HepG2 (cell line): ENCODE data around the gene SEMA4B. TPM values are rescaled to one million over a fixed set of nuclear protein-coding genes. Genes with fewer than 3 reads are reported as not detected.

Experiments used
- ATAC-seq: fragments of 200-7000 bp; cut with Tn5 transposase; 3 replicates; pipeline ENCODE4 v1.9.1; 2020; ENCODE audit warnings: mild to moderate bottlenecking, moderate library complexity
- BruUV-seq: library from RNA; stranded (reverse); fragments of 400-500 nt; replicated peaks from 2 replicates; lab custom pipeline; 2021; lab: Mats Ljungman, UMichigan
- CTCF ChIA-PET: fragments of 300-600 bp; formaldehyde crosslinking; extraction: SDS; loops from one replicate; lab custom pipeline; 2021; ENCODE audit warnings: low total read pairs, inconsistent platforms, low intra/inter-chr PET ratio; lab: Yijun Ruan, JAX
- POLR2A ChIA-PET: fragments of 350-600 bp; sonication (Branson Sonifier 250); formaldehyde crosslinking; loops from one replicate; lab custom pipeline; 2020; ENCODE audit warnings: antibody characterized with exemption, inconsistent platforms; lab: Yijun Ruan, JAX
- DNase-seq: peaks from one replicate; pipeline ENCODE4 v3.0.0-alpha.2; 2015; ENCODE audit warnings: low spot score
- FAIRE-seq: peaks from 3 replicates; lab custom pipeline; 2011; peaks lifted over from hg19 to GRCh38; lab: Jason Lieb, UNC
- H2AFZ ChIP-seq: one replicate; pipeline ENCODE4 v1.6.1; 2011; ENCODE audit warnings: low read length, inconsistent platforms
- H3K27ac ChIP-seq: fragments of 300-600 bp; 3 replicates; pipeline ENCODE4 v1.8.0; 2011; ENCODE audit warnings: mixed run types, mild to moderate bottlenecking, mixed read lengths, low read length, inconsistent platforms; ENCODE audit not compliant: insufficient read depth; ENCODE audit errors: extremely low read length
- H3K27me3 ChIP-seq, 2 experiments: fragments of 200-600 bp in 1 of 2; 2 replicates in 1 of 2; 3 replicates in 1 of 2; pipeline versions ENCODE4 v1.6.0 to v1.8.0; 2011; ENCODE audit warnings: low read length in 2 of 2, mild to moderate bottlenecking in 2 of 2, moderate library complexity in 2 of 2, inconsistent platforms in 1 of 2; ENCODE audit not compliant: insufficient read depth in 2 of 2, control insufficient read depth in 1 of 2
- H3K36me3 ChIP-seq, 2 experiments: fragments of 200-600 bp in 1 of 2; replicated peaks in 1 of 2; 2 replicates in 1 of 2; 3 replicates in 1 of 2; pipeline versions ENCODE4 v1.5.1 to v1.8.0; 2011; ENCODE audit warnings: low read length in 2 of 2, inconsistent platforms in 1 of 2; ENCODE audit not compliant: insufficient read depth in 2 of 2, control insufficient read depth in 1 of 2
- H3K4me1 ChIP-seq: 2 replicates; pipeline ENCODE4 v1.5.1; 2012; ENCODE audit warnings: low read length, inconsistent platforms; ENCODE audit not compliant: insufficient read depth
- H3K4me2 ChIP-seq: 2 replicates; pipeline ENCODE4 v1.6.0; 2011; ENCODE audit warnings: low read depth, low read length, inconsistent platforms
- H3K4me3 ChIP-seq, 3 experiments: fragments of 200-600 bp in 1 of 3; sonication (generic), shearing (Covaris generic) in 1 of 3; replicated peaks in 1 of 3; 2 replicates each; pipeline ENCODE4 v1.5.1; 2011 to 2016; ENCODE audit warnings: low read length in 3 of 3, inconsistent platforms in 2 of 3, low read depth in 2 of 3, mild to moderate bottlenecking in 2 of 3, control low read depth in 1 of 3, mixed read lengths in 1 of 3; ENCODE audit not compliant: insufficient read depth in 1 of 3
- H3K79me2 ChIP-seq: one replicate; pipeline ENCODE4 v1.6.1; 2011; ENCODE audit warnings: low read length, inconsistent platforms; ENCODE audit not compliant: insufficient read depth
- H3K9ac ChIP-seq: 2 replicates; pipeline ENCODE4 v1.6.0; 2011; ENCODE audit warnings: mild to moderate bottlenecking, low read depth, low read length, inconsistent platforms; ENCODE audit not compliant: insufficient read depth
- H3K9me3 ChIP-seq: 2 replicates; pipeline ENCODE4 v1.5.1; 2012; ENCODE audit warnings: mild to moderate bottlenecking, low read length
- H4K20me1 ChIP-seq: 2 replicates; pipeline ENCODE4 v1.6.0; 2011; ENCODE audit warnings: inconsistent platforms, mild to moderate bottlenecking, low read length, moderate library complexity; ENCODE audit not compliant: insufficient read depth
- CREM ChIP-seq, 2 experiments: sonication (generic) in 1 of 2; formaldehyde crosslinking in 1 of 2; IDR thresholded peaks; 2 replicates each; pipeline versions ENCODE4 v1.4.0 to v1.6.1; 2016 to 2020; ENCODE audit warnings: antibody characterized with exemption in 1 of 2, mild to moderate bottlenecking in 1 of 2, missing genetic modification reagents in 1 of 2
- HNRNPLL ChIP-seq: fragments of 200-400 bp; formaldehyde crosslinking; IDR thresholded peaks from 2 replicates; pipeline ENCODE4 v1.6.1; 2017; ENCODE audit warnings: mild to moderate bottlenecking, low read depth, low read length; ENCODE audit not compliant: poor library complexity, severe bottlenecking
- RFXAP ChIP-seq: sonication (generic); formaldehyde crosslinking; IDR thresholded peaks from 2 replicates; pipeline ENCODE4 v1.4.0; 2020; ENCODE audit warnings: missing genetic modification reagents, borderline replicate concordance
- U2AF1 ChIP-seq: fragments of 200-400 bp; formaldehyde crosslinking; optimal IDR thresholded peaks from 2 replicates; pipeline ENCODE3; 2017; ENCODE audit warnings: mild to moderate bottlenecking, low read depth, low read length
- ZNF136 ChIP-seq: sonication (generic); formaldehyde crosslinking; IDR thresholded peaks from 2 replicates; pipeline ENCODE4 v1.8.1; 2022; ENCODE audit warnings: low read depth, mild to moderate bottlenecking, moderate library complexity, missing genetic modification reagents
- ZNF780A ChIP-seq: sonication (generic); formaldehyde crosslinking; IDR thresholded peaks from 2 replicates; pipeline ENCODE4 v1.8.0; 2022; ENCODE audit warnings: mild to moderate bottlenecking, missing genetic modification reagents, moderate library complexity
- WGBS: methylation state at CpG from one replicate; pipeline ENCODE4 v1.1.6; 2017; ENCODE audit warnings: low lambda C conversion rate; 5-methylcytosine and 5-hydroxymethylcytosine counted together
- in situ Hi-C: cut with HindIII; loops from 2 replicates; pipeline ENCODE4 v1.10.0; 2017; ENCODE audit warnings: low pct_unique_long_range_greater_than_20kb; ENCODE audit not compliant: extremely low pct_ligation_motif_present
- intact Hi-C: fragments of 100-400 bp; cut with micrococcal nuclease; formaldehyde crosslinking; loops from one replicate; pipeline ENCODE4 v1.10.0; 2022; ENCODE audit not compliant: unreplicated experiment
- polyA plus RNA-seq, 8 experiments: library from polyadenylated mRNA; depleted of rRNA in 3 of 8; stranded (reverse) in 7 of 8; unstranded in 1 of 8; fragments of >200 nt; fragmentation: Illumina TruSeq in 4 of 8; extraction: Trizol in 4 of 8; gene quantifications; 2 replicates each; pipeline versions ENCODE4 v1.2.1 to v1.2.3, GENCODE V29; 2011 to 2016; ENCODE audit warnings: low read depth in 4 of 8, missing spikeins in 1 of 8, mixed read lengths in 1 of 8; ENCODE audit not compliant: insufficient read depth in 1 of 8
- total RNA-seq, 5 experiments: library from RNA; depleted of rRNA; stranded (reverse); fragments of >200 nt; fragmentation: Illumina TruSeq; extraction: Trizol; gene quantifications; 2 replicates each; pipeline ENCODE4 v1.2.3, GENCODE V29; 2016; ENCODE audit warnings: low read depth in 1 of 5
- TF ChIP-seq, protein P1 (sequence below): sonication (generic); formaldehyde crosslinking; IDR thresholded peaks from 2 replicates; pipeline ENCODE4 v1.4.0; 2020; ENCODE audit warnings: missing genetic modification reagents
- TF ChIP-seq, protein P2 (sequence below): sonication (generic); formaldehyde crosslinking; IDR thresholded peaks from 2 replicates; pipeline ENCODE4 v1.4.0; 2020; ENCODE audit warnings: missing genetic modification reagents

Gene SEMA4B
- total and polyA plus RNA-seq, 2 of the 13 experiments (the other 11 are each of a cell fraction or from before 2014, with no cell fraction given) = 2.1 to 17.0 TPM

DNA sequence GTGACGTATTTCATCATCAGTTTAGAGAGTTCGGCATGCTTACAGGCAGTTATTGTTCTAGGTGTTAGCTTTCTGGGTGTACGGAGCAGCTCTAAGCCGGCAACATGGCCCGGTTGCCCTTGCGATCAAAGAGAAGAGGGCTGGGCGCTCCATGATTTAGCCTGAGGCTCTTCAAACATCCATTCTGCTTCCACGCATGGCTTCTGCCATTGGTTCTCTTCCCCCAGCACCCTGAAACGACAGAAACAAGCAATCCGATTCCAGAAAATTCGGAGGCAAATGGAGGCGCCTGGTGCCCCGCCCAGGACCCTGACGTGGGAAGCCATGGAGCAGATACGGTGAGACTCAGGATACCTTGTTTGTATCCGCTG, 64.9 kb downstream of the SEMA4B start:
- no peaks in the 10 kb centered on the region for H3K9me3 ChIP-seq
- peak overlapping the region; percentile 71 to 78 (median 72) for H3K4me3 ChIP-seq
- intact Hi-C loops (loop anchor here (5.0 kb wide), 1 partner anchor 34 kb away; the partner anchor contains the start of genes CIB1 and GDPGP1), in situ Hi-C loops (no loop called here)
- TF ChIP-seq ZNF780A (CRISPR knock-in tag) (no peak), RFXAP (CRISPR knock-in tag) (no peak), CREM (IDR thresholded peaks at IDR 0.05) (0 out of 2 replicates have a peak, but pooled peaks have one; percentile 12), CREM (CRISPR knock-in tag; IDR thresholded peaks at IDR 0.05) (no peak), HNRNPLL (peak; percentile 73), ZNF136 (CRISPR knock-in tag) (0 out of 2 replicates have a peak, but pooled peaks have one; percentile 17), U2AF1 (peak; percentile 6)
- TF ChIP-seq, protein P1, sequence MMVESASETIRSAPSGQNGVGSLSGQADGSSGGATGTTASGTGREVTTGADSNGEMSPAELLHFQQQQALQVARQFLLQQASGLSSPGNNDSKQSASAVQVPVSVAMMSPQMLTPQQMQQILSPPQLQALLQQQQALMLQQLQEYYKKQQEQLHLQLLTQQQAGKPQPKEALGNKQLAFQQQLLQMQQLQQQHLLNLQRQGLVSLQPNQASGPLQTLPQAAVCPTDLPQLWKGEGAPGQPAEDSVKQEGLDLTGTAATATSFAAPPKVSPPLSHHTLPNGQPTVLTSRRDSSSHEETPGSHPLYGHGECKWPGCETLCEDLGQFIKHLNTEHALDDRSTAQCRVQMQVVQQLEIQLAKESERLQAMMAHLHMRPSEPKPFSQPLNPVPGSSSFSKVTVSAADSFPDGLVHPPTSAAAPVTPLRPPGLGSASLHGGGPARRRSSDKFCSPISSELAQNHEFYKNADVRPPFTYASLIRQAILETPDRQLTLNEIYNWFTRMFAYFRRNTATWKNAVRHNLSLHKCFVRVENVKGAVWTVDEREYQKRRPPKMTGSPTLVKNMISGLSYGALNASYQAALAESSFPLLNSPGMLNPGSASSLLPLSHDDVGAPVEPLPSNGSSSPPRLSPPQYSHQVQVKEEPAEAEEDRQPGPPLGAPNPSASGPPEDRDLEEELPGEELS = 0 out of 2 replicates have a peak, but pooled peaks have one; percentile 3
- TF ChIP-seq, protein P2, sequence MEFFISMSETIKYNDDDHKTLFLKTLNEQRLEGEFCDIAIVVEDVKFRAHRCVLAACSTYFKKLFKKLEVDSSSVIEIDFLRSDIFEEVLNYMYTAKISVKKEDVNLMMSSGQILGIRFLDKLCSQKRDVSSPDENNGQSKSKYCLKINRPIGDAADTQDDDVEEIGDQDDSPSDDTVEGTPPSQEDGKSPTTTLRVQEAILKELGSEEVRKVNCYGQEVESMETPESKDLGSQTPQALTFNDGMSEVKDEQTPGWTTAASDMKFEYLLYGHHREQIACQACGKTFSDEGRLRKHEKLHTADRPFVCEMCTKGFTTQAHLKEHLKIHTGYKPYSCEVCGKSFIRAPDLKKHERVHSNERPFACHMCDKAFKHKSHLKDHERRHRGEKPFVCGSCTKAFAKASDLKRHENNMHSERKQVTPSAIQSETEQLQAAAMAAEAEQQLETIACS (CRISPR knock-in tag) = no peak
- no peaks in the 10 kb centered on the region; a peak in 1 of 5 replicates for H3K27me3 ChIP-seq
- H3K36me3 ChIP-seq = peaks cover 5 to 20% of the 10 kb centered on the region in 2 experiments; a peak in 4 of 5 replicates
- peak; percentile 25 for ATAC-seq
- H3K9ac ChIP-seq = peak overlapping the region; percentile 88
- peaks cover 62% of the 10 kb centered on the region for H3K4me1 ChIP-seq
- peak overlapping the region; percentile 83 for H3K27ac ChIP-seq
- CTCF ChIA-PET = no interaction called here
- peaks cover 42% of the 10 kb centered on the region for H3K79me2 ChIP-seq
- no peak for DNase-seq
- POLR2A ChIA-PET = interaction anchor here (0.8 to 1.2 kb wide), 8 partner anchors 8 to 163 kb away, joined by 3 to 11 read pairs (median 4); partner anchors contain the start of genes CIB1, GDPGP1, IDH2 and TTLL13
- H4K20me1 ChIP-seq = peaks cover 7% of the 10 kb centered on the region
- 0% methylated on average over 12 of the region's 16 CpGs for whole genome bisulfite sequencing
- no peak for FAIRE-seq
- no peak overlapping the region for H2AFZ ChIP-seq
- H3K4me2 ChIP-seq = peak overlapping the region; percentile 87
- TSS peak; percentile 68 for BruUV-seq
